ENCODE data around the gene CHGA. TPM values are rescaled to one million over a fixed set of nuclear protein-coding genes. Genes with fewer than 3 reads are reported as not detected.
A peak's percentile ranks its signal among the peaks of the same experiment; 100 is the strongest.

The CHGA gene
- polyA plus RNA-seq = 1,000 to 10,000 TPM in 1 of 4 donors, 100 to 1,000 TPM in 1, 10 to 100 TPM in 2; 20.4 to 1,234 (median 106) TPM
- long read RNA-seq, donor 1 = 0 reads
- long read RNA-seq, donor 2, transcript CHGA-201 (8 exons, 2,063 nt) = major isoform, 45 of 189 reads
- long read RNA-seq, donor 2, partial matches to known transcripts = 140 of 189 reads
- long read RNA-seq, donor 2, other reads (novel, unspliced or antisense) = 0 of 189 reads
- long read RNA-seq, donor 3, transcript CHGA-201 (8 exons, 2,063 nt) = major isoform, 56 of 385 reads
- long read RNA-seq, donor 3, transcript CHGA-206 (2 exons, 912 nt) = minor isoform, 18 of 385 reads
- long read RNA-seq, donor 3, partial matches to known transcripts = 309 of 385 reads
- long read RNA-seq, donor 3, other reads (novel, unspliced or antisense) = 0 of 385 reads
- long read RNA-seq, donor 4, partial matches to known transcripts = 15 of 19 reads
- long read RNA-seq, donor 4, other reads (novel, unspliced or antisense) = 0 of 19 reads
- long read RNA-seq, donor 5, transcript CHGA-206 (2 exons, 912 nt) = minor isoform, 7 of 221 reads
- long read RNA-seq, donor 5, transcript CHGA-201 (8 exons, 2,063 nt) = major isoform, 38 of 221 reads
- long read RNA-seq, donor 5, partial matches to known transcripts = 176 of 221 reads
- long read RNA-seq, donor 5, other reads (novel, unspliced or antisense) = 0 of 221 reads
- long read RNA-seq, donor 6, transcript CHGA-201 (8 exons, 2,063 nt) = major isoform, 48 of 270 reads
- long read RNA-seq, donor 6, transcript CHGA-206 (2 exons, 912 nt) = minor isoform, 13 of 270 reads
- long read RNA-seq, donor 6, partial matches to known transcripts = 205 of 270 reads
- long read RNA-seq, donor 6, other reads (novel, unspliced or antisense) = 0 of 270 reads
- long read RNA-seq, donor 7 = 0 reads
- long read RNA-seq, donor 8 = 0 reads
- long read RNA-seq, donor 9, transcript CHGA-206 (2 exons, 912 nt) = minor isoform, 5 of 136 reads
- long read RNA-seq, donor 9, transcript CHGA-201 (8 exons, 2,063 nt) = major isoform, 42 of 136 reads
- long read RNA-seq, donor 9, partial matches to known transcripts = 89 of 136 reads
- long read RNA-seq, donor 9, other reads (novel, unspliced or antisense) = 0 of 136 reads
- long read RNA-seq, donor 10, transcript CHGA-206 (2 exons, 912 nt) = minor isoform, 39 of 981 reads
- long read RNA-seq, donor 10, transcript CHGA-202 (7 exons, 1,474 nt) = minor isoform, 7 of 981 reads
- long read RNA-seq, donor 10, transcript CHGA-201 (8 exons, 2,063 nt) = major isoform, 177 of 981 reads
- long read RNA-seq, donor 10, partial matches to known transcripts = 729 of 981 reads
- long read RNA-seq, donor 10, other reads (novel, unspliced or antisense) = 28 of 981 reads

GRCh38 chr14:92922883-92923743 lies at the start of gene CHGA:
TSS of gene CHGA (plus strand) at chr14:92923150. CDS start at chr14:92923360, 210 bp downstream.
- peaks cover 0 to 4% (median 0%) of the 10 kb centered on the region in 3 donors for H3K36me3 ChIP-seq (ENCODE audit: control insufficient read depth in 3 of 3, insufficient read depth in 2 of 3, low read depth in 1 of 3, low read length in 3 of 3)
- DNase-seq = peak; percentile 23 to 84
- H3K4me1 ChIP-seq (ENCODE audit: control insufficient read depth in 3 of 3, insufficient read depth in 2 of 3, low read depth in 1 of 3, low read length in 2 of 3) = no peaks in the 10 kb centered on the region
- no peak for FAIRE-seq
- H3K27me3 ChIP-seq (ENCODE audit: control insufficient read depth in 3 of 3, insufficient read depth in 3 of 3, low read length in 3 of 3) = peaks cover 0 to 29% (median 6%) of the 10 kb centered on the region in 3 donors
- WGBS, 3 donors = 5 to 17% (median 14%) methylated on average over 48 to 86 of the region's 86 CpGs
- no peaks in the 10 kb centered on the region for H3K9me3 ChIP-seq (ENCODE audit: control insufficient read depth in 2 of 2, insufficient read depth in 1 of 2, low read depth in 1 of 2, low read length in 1 of 2)
- H3K4me3 ChIP-seq (ENCODE audit: low read depth in 1 of 3, low read length in 3 of 3) = peak within 1 kb of the TSS in 1 of 3 donors; percentile 25
- no peak within 1 kb of the TSS for H3K27ac ChIP-seq (ENCODE audit: low read depth in 1 of 3, low read length in 2 of 3)

- FAIRE-seq (no peak), DNase-seq (no peak)
- H3K27ac ChIP-seq (ENCODE audit: low read depth in 1 of 3, low read length in 2 of 3) = no peak overlapping the region
- no peaks in the 10 kb centered on the region for H3K36me3 ChIP-seq (ENCODE audit: control insufficient read depth in 3 of 3, insufficient read depth in 2 of 3, low read depth in 1 of 3, low read length in 3 of 3)
- no peak overlapping the region for H3K4me3 ChIP-seq (ENCODE audit: low read depth in 1 of 3, low read length in 3 of 3)
- H3K4me1 ChIP-seq (ENCODE audit: control insufficient read depth in 3 of 3, insufficient read depth in 2 of 3, low read depth in 1 of 3, low read length in 2 of 3) = no peaks in the 10 kb centered on the region
- WGBS, 3 donors = 49 to 68% (median 65%) methylated on average over 13 of the region's 13 CpGs
- peaks cover 0 to 5% (median 0%) of the 10 kb centered on the region in 3 donors for H3K27me3 ChIP-seq (ENCODE audit: control insufficient read depth in 3 of 3, insufficient read depth in 3 of 3, low read length in 3 of 3)
- H3K9me3 ChIP-seq (ENCODE audit: control insufficient read depth in 2 of 2, insufficient read depth in 1 of 2, low read depth in 1 of 2, low read length in 1 of 2) = no peaks in the 10 kb centered on the region
These were observed 47.8 kb upstream of the CHGA start for GRCh38 chr14:92874962-92875661.

- 31 to 36% (median 33%) methylated on average over 18 of the region's 18 CpGs for WGBS, 3 donors
- peaks cover 0 to 14% (median 10%) of the 10 kb centered on the region in 3 donors for H3K27me3 ChIP-seq (ENCODE audit: control insufficient read depth in 3 of 3, insufficient read depth in 3 of 3, low read length in 3 of 3)
- H3K4me3 ChIP-seq (ENCODE audit: low read depth in 1 of 3, low read length in 3 of 3) = no peak overlapping the region
- no peak overlapping the region for H3K27ac ChIP-seq (ENCODE audit: low read depth in 1 of 3, low read length in 2 of 3)
- no peaks in the 10 kb centered on the region for H3K9me3 ChIP-seq (ENCODE audit: control insufficient read depth in 2 of 2, insufficient read depth in 1 of 2, low read depth in 1 of 2, low read length in 1 of 2)
- DNase-seq = no peak
- H3K36me3 ChIP-seq (ENCODE audit: control insufficient read depth in 3 of 3, insufficient read depth in 2 of 3, low read depth in 1 of 3, low read length in 3 of 3) = no peaks in the 10 kb centered on the region
- no peaks in the 10 kb centered on the region for H3K4me1 ChIP-seq (ENCODE audit: control insufficient read depth in 3 of 3, insufficient read depth in 2 of 3, low read depth in 1 of 3, low read length in 2 of 3)
- no peak for FAIRE-seq
These were observed 45.1 kb upstream of the CHGA start for GRCh38 chr14:92877757-92878431.

- DNase-seq (no peak), FAIRE-seq (no peak)
- Histone ChIP-seq H3K9me3 (ENCODE audit: control insufficient read depth in 2 of 2, insufficient read depth in 1 of 2, low read depth in 1 of 2, low read length in 1 of 2) (no peaks in the 10 kb centered on the region), H3K36me3 (ENCODE audit: control insufficient read depth in 3 of 3, insufficient read depth in 2 of 3, low read depth in 1 of 3, low read length in 3 of 3) (no peaks in the 10 kb centered on the region), H3K4me3 (ENCODE audit: low read depth in 1 of 3, low read length in 3 of 3) (no peak overlapping the region), H3K27ac (ENCODE audit: low read depth in 1 of 3, low read length in 2 of 3) (no peak overlapping the region), H3K27me3 (ENCODE audit: control insufficient read depth in 3 of 3, insufficient read depth in 3 of 3, low read length in 3 of 3) (peaks cover 0 to 17% (median 10%) of the 10 kb centered on the region in 3 donors), H3K4me1 (ENCODE audit: control insufficient read depth in 3 of 3, insufficient read depth in 2 of 3, low read depth in 1 of 3, low read length in 2 of 3) (no peaks in the 10 kb centered on the region)
- WGBS, 3 donors = 77 to 86% (median 84%) methylated on average over 7 of the region's 7 CpGs
These were observed 42.6 kb upstream of the CHGA start for GRCh38 chr14:92880351-92880750.

GRCh38 chr14:92880851-92881250 lies 42.1 kb upstream of the CHGA start:
- H3K27ac ChIP-seq (ENCODE audit: low read depth in 1 of 3, low read length in 2 of 3) = no peak overlapping the region
- peaks cover 0 to 22% (median 10%) of the 10 kb centered on the region in 3 donors for H3K27me3 ChIP-seq (ENCODE audit: control insufficient read depth in 3 of 3, insufficient read depth in 3 of 3, low read length in 3 of 3)
- H3K9me3 ChIP-seq (ENCODE audit: control insufficient read depth in 2 of 2, insufficient read depth in 1 of 2, low read depth in 1 of 2, low read length in 1 of 2) = no peaks in the 10 kb centered on the region
- H3K36me3 ChIP-seq (ENCODE audit: control insufficient read depth in 3 of 3, insufficient read depth in 2 of 3, low read depth in 1 of 3, low read length in 3 of 3) = no peaks in the 10 kb centered on the region
- no peaks in the 10 kb centered on the region for H3K4me1 ChIP-seq (ENCODE audit: control insufficient read depth in 3 of 3, insufficient read depth in 2 of 3, low read depth in 1 of 3, low read length in 2 of 3)
- WGBS, 3 donors = 18 to 36% (median 29%) methylated on average over 12 of the region's 12 CpGs
- DNase-seq (peak; percentile 21 to 42), FAIRE-seq (no peak)
- H3K4me3 ChIP-seq (ENCODE audit: low read depth in 1 of 3, low read length in 3 of 3) = no peak overlapping the region

- 90 to 92% (median 91%) methylated on average over 5 of the region's 5 CpGs for WGBS, 3 donors
- DNase-seq (no peak), FAIRE-seq (no peak)
- H3K27me3 ChIP-seq (ENCODE audit: control insufficient read depth in 3 of 3, insufficient read depth in 3 of 3, low read length in 3 of 3) = peaks cover 0 to 29% (median 10%) of the 10 kb centered on the region in 3 donors
- no peaks in the 10 kb centered on the region for H3K4me1 ChIP-seq (ENCODE audit: control insufficient read depth in 3 of 3, insufficient read depth in 2 of 3, low read depth in 1 of 3, low read length in 2 of 3)
- no peaks in the 10 kb centered on the region for H3K36me3 ChIP-seq (ENCODE audit: control insufficient read depth in 3 of 3, insufficient read depth in 2 of 3, low read depth in 1 of 3, low read length in 3 of 3)
- no peaks in the 10 kb centered on the region for H3K9me3 ChIP-seq (ENCODE audit: control insufficient read depth in 2 of 2, insufficient read depth in 1 of 2, low read depth in 1 of 2, low read length in 1 of 2)
- H3K27ac ChIP-seq (ENCODE audit: low read depth in 1 of 3, low read length in 2 of 3) = no peak overlapping the region
- H3K4me3 ChIP-seq (ENCODE audit: low read depth in 1 of 3, low read length in 3 of 3) = no peak overlapping the region
These were observed 39.9 kb upstream of the CHGA start for GRCh38 chr14:92883066-92883465.

- FAIRE-seq = no peak
- H3K9me3 ChIP-seq (ENCODE audit: control insufficient read depth in 2 of 2, insufficient read depth in 1 of 2, low read depth in 1 of 2, low read length in 1 of 2) = no peaks in the 10 kb centered on the region
- H3K27me3 ChIP-seq (ENCODE audit: control insufficient read depth in 3 of 3, insufficient read depth in 3 of 3, low read length in 3 of 3) = peaks cover 0 to 34% (median 10%) of the 10 kb centered on the region in 3 donors
- H3K4me3 ChIP-seq (ENCODE audit: low read depth in 1 of 3, low read length in 3 of 3) = no peak overlapping the region
- H3K4me1 ChIP-seq (ENCODE audit: control insufficient read depth in 3 of 3, insufficient read depth in 2 of 3, low read depth in 1 of 3, low read length in 2 of 3) = no peaks in the 10 kb centered on the region
- H3K36me3 ChIP-seq (ENCODE audit: control insufficient read depth in 3 of 3, insufficient read depth in 2 of 3, low read depth in 1 of 3, low read length in 3 of 3) = no peaks in the 10 kb centered on the region
- no peak overlapping the region for H3K27ac ChIP-seq (ENCODE audit: low read depth in 1 of 3, low read length in 2 of 3)
- DNase-seq = no peak
- 28 to 47% (median 40%) methylated on average over 3 of the region's 3 CpGs for WGBS, 3 donors
These were observed 38.5 kb upstream of the CHGA start for GRCh38 chr14:92884410-92884809.
